DOHH2 (cell line): ENCODE measurements around the gene NMNAT2.

Experiments
- H3F3A ChIP-seq: fragments of 200-600 bp; sonication (generic), shearing (Covaris generic); 2 replicates; pipeline ENCODE4 v1.6.0; 2016; ENCODE audit warnings: antibody characterized with exemption, mild to moderate bottlenecking; ENCODE audit not compliant: control insufficient read depth, insufficient read depth
- H3K27ac ChIP-seq: fragments of 200-600 bp; sonication (generic); 2 replicates; pipeline ENCODE4 v1.5.1; 2014; ENCODE audit warnings: low read depth, mild to moderate bottlenecking, low read length, moderate library complexity
- H3K27me3 ChIP-seq: fragments of 200-600 bp; sonication (generic); 2 replicates; pipeline ENCODE4 v1.6.1; 2014; ENCODE audit warnings: mild to moderate bottlenecking, low read length, mixed read lengths; ENCODE audit not compliant: control insufficient read depth
- H3K36me3 ChIP-seq: fragments of 200-600 bp; sonication (generic); 2 replicates; pipeline ENCODE4 v1.6.1; 2014; ENCODE audit warnings: mild to moderate bottlenecking, low read length, moderate library complexity, mixed read lengths; ENCODE audit not compliant: control insufficient read depth
- H3K4me1 ChIP-seq: fragments of 200-600 bp; sonication (generic); 2 replicates; pipeline ENCODE4 v1.6.1; 2014; ENCODE audit warnings: mild to moderate bottlenecking, low read length, mixed read lengths; ENCODE audit not compliant: control insufficient read depth
- H3K4me2 ChIP-seq: fragments of 200-600 bp; sonication (generic); 2 replicates; pipeline ENCODE4 v1.6.0; 2014; ENCODE audit warnings: mild to moderate bottlenecking, low read length, moderate library complexity
- H3K4me3 ChIP-seq: fragments of 200-600 bp; sonication (generic); 2 replicates; pipeline ENCODE4 v1.5.1; 2014; ENCODE audit warnings: mild to moderate bottlenecking, low read length, mixed read lengths
- H3K79me2 ChIP-seq: fragments of 200-600 bp; sonication (generic); 2 replicates; pipeline ENCODE4 v1.6.1; 2014; ENCODE audit warnings: mild to moderate bottlenecking, low read length, mixed read lengths; ENCODE audit not compliant: control insufficient read depth
- H3K9me2 ChIP-seq: fragments of 200-600 bp; sonication (generic); replicated peaks from 2 replicates; pipeline ENCODE4 v1.6.1; 2014; ENCODE audit warnings: mild to moderate bottlenecking, low read length, mixed read lengths; ENCODE audit not compliant: control insufficient read depth
- H3K9me3 ChIP-seq: fragments of 200-600 bp; sonication (generic); 2 replicates; pipeline ENCODE4 v1.6.1; 2014; ENCODE audit warnings: antibody characterized with exemption, low read length, mixed read lengths; ENCODE audit not compliant: control insufficient read depth, insufficient read depth
- H4K20me1 ChIP-seq: fragments of 200-600 bp; sonication (generic); 2 replicates; pipeline ENCODE4 v1.6.0; 2014; ENCODE audit warnings: low read depth, mild to moderate bottlenecking, antibody characterized with exemption, low read length, moderate library complexity; ENCODE audit not compliant: control insufficient read depth, insufficient read depth
- EZH2phosphoT487 ChIP-seq: fragments of 200-600 bp; sonication (generic); IDR thresholded peaks from 2 replicates; pipeline ENCODE4 v1.6.1; 2017; ENCODE audit warnings: borderline replicate concordance, mild to moderate bottlenecking, antibody characterized with exemption, low read length, moderate library complexity, mixed read lengths
- TF ChIP-seq, protein P1 (sequence below): fragments of 200-600 bp; sonication (generic); IDR thresholded peaks from one replicate; pipeline ENCODE4 v1.5.1; 2014; ENCODE audit warnings: antibody characterized with exemption, mild to moderate bottlenecking, low read depth, low read length; ENCODE audit not compliant: poor library complexity, severe bottlenecking

The NMNAT2 gene

GRCh38 chr1:183379951-183380350 is 38.2 kb downstream of the NMNAT2 start:
- Histone ChIP-seq H3K36me3 (no peaks in the 10 kb centered on the region), H3K4me3 (no peak overlapping the region), H3K9me3 (no peaks in the 10 kb centered on the region), H3F3A (no peaks in the 10 kb centered on the region), H3K4me2 (no peak overlapping the region), H4K20me1 (no peaks in the 10 kb centered on the region), H3K9me2 (no peaks in the 10 kb centered on the region), H3K27ac (no peak overlapping the region), H3K4me1 (no peaks in the 10 kb centered on the region), H3K27me3 (0 out of 2 replicates have a peak, but pooled peaks cover 3% of the 10 kb centered on the region), H3K79me2 (no peaks in the 10 kb centered on the region)
- no peak for TF ChIP-seq EZH2phosphoT487
- TF ChIP-seq, protein P1, sequence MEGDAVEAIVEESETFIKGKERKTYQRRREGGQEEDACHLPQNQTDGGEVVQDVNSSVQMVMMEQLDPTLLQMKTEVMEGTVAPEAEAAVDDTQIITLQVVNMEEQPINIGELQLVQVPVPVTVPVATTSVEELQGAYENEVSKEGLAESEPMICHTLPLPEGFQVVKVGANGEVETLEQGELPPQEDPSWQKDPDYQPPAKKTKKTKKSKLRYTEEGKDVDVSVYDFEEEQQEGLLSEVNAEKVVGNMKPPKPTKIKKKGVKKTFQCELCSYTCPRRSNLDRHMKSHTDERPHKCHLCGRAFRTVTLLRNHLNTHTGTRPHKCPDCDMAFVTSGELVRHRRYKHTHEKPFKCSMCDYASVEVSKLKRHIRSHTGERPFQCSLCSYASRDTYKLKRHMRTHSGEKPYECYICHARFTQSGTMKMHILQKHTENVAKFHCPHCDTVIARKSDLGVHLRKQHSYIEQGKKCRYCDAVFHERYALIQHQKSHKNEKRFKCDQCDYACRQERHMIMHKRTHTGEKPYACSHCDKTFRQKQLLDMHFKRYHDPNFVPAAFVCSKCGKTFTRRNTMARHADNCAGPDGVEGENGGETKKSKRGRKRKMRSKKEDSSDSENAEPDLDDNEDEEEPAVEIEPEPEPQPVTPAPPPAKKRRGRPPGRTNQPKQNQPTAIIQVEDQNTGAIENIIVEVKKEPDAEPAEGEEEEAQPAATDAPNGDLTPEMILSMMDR: no peak

GRCh38 chr1:183375381-183375780 is 42.8 kb downstream of the NMNAT2 start:
- Histone ChIP-seq H3K4me1 (no peaks in the 10 kb centered on the region), H3K36me3 (no peaks in the 10 kb centered on the region), H3K79me2 (no peaks in the 10 kb centered on the region), H3K4me3 (no peak overlapping the region), H4K20me1 (no peaks in the 10 kb centered on the region), H3F3A (no peaks in the 10 kb centered on the region), H3K27ac (no peak overlapping the region), H3K9me3 (no peaks in the 10 kb centered on the region), H3K9me2 (no peaks in the 10 kb centered on the region), H3K4me2 (no peak overlapping the region), H3K27me3 (no peaks in the 10 kb centered on the region)
- TF ChIP-seq, protein P1: no peak
- no peak for TF ChIP-seq EZH2phosphoT487

DNA sequence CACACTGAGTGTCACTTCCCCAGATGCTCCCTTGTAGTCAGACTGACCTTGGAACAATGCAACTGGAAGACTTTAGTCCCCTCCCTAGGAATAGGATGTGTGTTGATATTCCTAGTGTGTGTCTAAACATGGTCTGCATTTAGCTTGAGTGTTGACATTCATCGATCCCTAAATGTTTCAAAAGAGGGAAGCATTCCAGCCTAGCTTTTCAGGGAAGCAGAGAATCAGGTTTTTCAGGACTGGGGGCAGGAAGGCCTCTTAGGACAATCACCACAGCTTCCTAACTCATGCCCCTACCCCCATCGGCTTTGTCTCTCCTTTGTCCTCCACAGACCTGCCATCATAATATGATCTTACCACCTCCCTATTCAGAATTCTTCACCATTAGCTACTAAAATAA is 43.4 kb downstream of the NMNAT2 start:
- Histone ChIP-seq H3K9me3 (no peaks in the 10 kb centered on the region), H3K4me2 (no peak overlapping the region), H4K20me1 (no peaks in the 10 kb centered on the region), H3F3A (no peaks in the 10 kb centered on the region), H3K4me1 (no peaks in the 10 kb centered on the region), H3K9me2 (no peaks in the 10 kb centered on the region), H3K36me3 (no peaks in the 10 kb centered on the region), H3K27ac (no peak overlapping the region), H3K79me2 (no peaks in the 10 kb centered on the region), H3K27me3 (no peaks in the 10 kb centered on the region), H3K4me3 (no peak overlapping the region)
- TF ChIP-seq, protein P1: no peak
- TF ChIP-seq EZH2phosphoT487: no peak
